GM23248 (cell line): ENCODE measurements around the gene CATSPER1.

ENCODE experiments used
- EZH2 ChIP-seq: fragments of 200-600 bp; sonication (generic); IDR thresholded peaks from 2 replicates; pipeline ENCODE4 v1.6.1; 2018; ENCODE audit warnings: antibody characterized with exemption, mild to moderate bottlenecking; ENCODE audit not compliant: insufficient read depth, poor library complexity, severe bottlenecking
- EZH2phosphoT487 ChIP-seq: fragments of 200-600 bp; sonication (generic); IDR thresholded peaks from 2 replicates; pipeline ENCODE4 v1.6.1; 2018; ENCODE audit warnings: antibody characterized with exemption, moderate library complexity, mild to moderate bottlenecking, low read depth; ENCODE audit not compliant: insufficient read depth

DNA sequence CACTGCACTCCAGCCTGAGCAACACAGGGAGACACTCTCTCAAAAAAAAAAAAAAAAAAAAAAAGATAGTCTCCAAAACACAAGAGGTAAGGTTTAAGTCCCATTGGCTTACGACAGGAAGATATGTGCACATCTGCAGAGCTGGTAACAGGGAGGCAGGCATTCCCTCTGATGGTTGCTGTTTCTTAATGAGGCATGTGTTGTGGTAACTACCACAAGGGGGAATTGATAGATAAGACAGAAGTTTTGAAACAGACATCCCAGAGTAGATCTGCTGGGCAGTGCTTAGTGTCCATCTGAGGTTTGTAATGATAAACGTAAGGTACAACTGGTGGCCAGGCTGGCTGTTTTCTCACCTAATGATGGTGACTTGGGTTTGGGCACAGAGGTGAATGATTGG is 29.0 kb downstream of the CATSPER1 start:
- TF ChIP-seq EZH2, result no peak
- no peak for TF ChIP-seq EZH2phosphoT487
